Endodermal cell (in vitro differentiated cells): Measurements from ENCODE around the gene ANKRD39. TPM values are rescaled to one million over a fixed set of nuclear protein-coding genes. Genes with fewer than 3 reads are reported as not detected.
A peak's percentile ranks its signal among the peaks of the same experiment; 100 is the strongest.

Experiments
- DNase-seq: peaks from one replicate; pipeline ENCODE4 v3.0.0-alpha.2; 2017
- H3K27ac ChIP-seq: 2 replicates; pipeline ENCODE4 v1.5.1; 2013; ENCODE audit warnings: mild to moderate bottlenecking, low read depth, low read length, moderate library complexity
- H3K27me3 ChIP-seq: 2 replicates; pipeline ENCODE4 v1.6.1; 2013; ENCODE audit warnings: mild to moderate bottlenecking, low read length, moderate library complexity; ENCODE audit not compliant: insufficient read depth, control insufficient read depth, poor library complexity, severe bottlenecking
- H3K36me3 ChIP-seq: 2 replicates; pipeline ENCODE4 v1.7.0; 2013; ENCODE audit warnings: mild to moderate bottlenecking, low read length, moderate library complexity; ENCODE audit not compliant: control insufficient read depth, insufficient read depth
- H3K4me1 ChIP-seq: one replicate; pipeline ENCODE4 v1.7.0; 2013; ENCODE audit warnings: low read length; ENCODE audit not compliant: control insufficient read depth, insufficient read depth
- H3K4me3 ChIP-seq: 2 replicates; pipeline ENCODE4 v1.5.1; 2013; ENCODE audit warnings: mild to moderate bottlenecking, low read length, moderate library complexity
- H3K9ac ChIP-seq: 2 replicates; pipeline ENCODE4 v1.6.1; 2013; ENCODE audit warnings: mild to moderate bottlenecking, low read length, moderate library complexity; ENCODE audit not compliant: poor library complexity, severe bottlenecking; ENCODE audit errors: extremely low read depth
- H3K9me3 ChIP-seq: 2 replicates; pipeline ENCODE4 v1.6.1; 2013; ENCODE audit warnings: mild to moderate bottlenecking, low read length, moderate library complexity; ENCODE audit not compliant: control insufficient read depth
- H3K27ac Mint-ChIP-seq: 2 replicates; pipeline ENCODE4 v1.8.0; 2020; ENCODE audit warnings: mixed read lengths
- H3K27me3 Mint-ChIP-seq: 2 replicates; pipeline ENCODE4 v1.8.0; 2021; ENCODE audit warnings: mild to moderate bottlenecking, mixed read lengths; ENCODE audit not compliant: insufficient read depth
- H3K36me3 Mint-ChIP-seq: 2 replicates; pipeline ENCODE4 v1.8.0; 2020; ENCODE audit warnings: low read depth, mixed read lengths
- H3K4me1 Mint-ChIP-seq: 2 replicates; pipeline ENCODE4 v1.8.0; 2020; ENCODE audit warnings: mixed read lengths
- H3K4me3 Mint-ChIP-seq: 2 replicates; pipeline ENCODE4 v1.8.0; 2020; ENCODE audit warnings: mild to moderate bottlenecking, moderate library complexity, mixed read lengths
- H3K9me3 Mint-ChIP-seq: 2 replicates; pipeline ENCODE4 v1.8.0; 2020; ENCODE audit warnings: mild to moderate bottlenecking, mixed read lengths
- WGBS, 2 experiments: methylation state at CpG; one replicate each; pipeline versions ENCODE4 v1.1.5 to v1.1.7; 2013; ENCODE audit warnings: missing lambda C conversion rate in 2 of 2, mixed read lengths in 1 of 2; ENCODE audit not compliant: insufficient coverage in 1 of 2, insufficient read length in 1 of 2; 5-methylcytosine and 5-hydroxymethylcytosine counted together
- total RNA-seq, 2 donors: library from RNA; stranded (reverse); fragmentation: NEBNext Ultra II Directional in 1 of 2; extraction: Animal tissue kit (Norgen Biotek cat#: 25700) in 1 of 2; gene quantifications; 2 replicates in 1 of 2; 3 replicates in 1 of 2; pipeline ENCODE4 v1.2.1, GENCODE V29; 2021
- TF ChIP-seq, protein P1 (sequence below): fragments of 200-600 bp; sonication (generic); conservative IDR thresholded peaks from 2 replicates; pipeline ENCODE4 v1.5.0; 2021; ENCODE audit warnings: antibody characterized with exemption, mild to moderate bottlenecking

Gene ANKRD39
- total RNA-seq, 2 donors from 2014 or later = 14.6 to 16.7 TPM

DNA sequence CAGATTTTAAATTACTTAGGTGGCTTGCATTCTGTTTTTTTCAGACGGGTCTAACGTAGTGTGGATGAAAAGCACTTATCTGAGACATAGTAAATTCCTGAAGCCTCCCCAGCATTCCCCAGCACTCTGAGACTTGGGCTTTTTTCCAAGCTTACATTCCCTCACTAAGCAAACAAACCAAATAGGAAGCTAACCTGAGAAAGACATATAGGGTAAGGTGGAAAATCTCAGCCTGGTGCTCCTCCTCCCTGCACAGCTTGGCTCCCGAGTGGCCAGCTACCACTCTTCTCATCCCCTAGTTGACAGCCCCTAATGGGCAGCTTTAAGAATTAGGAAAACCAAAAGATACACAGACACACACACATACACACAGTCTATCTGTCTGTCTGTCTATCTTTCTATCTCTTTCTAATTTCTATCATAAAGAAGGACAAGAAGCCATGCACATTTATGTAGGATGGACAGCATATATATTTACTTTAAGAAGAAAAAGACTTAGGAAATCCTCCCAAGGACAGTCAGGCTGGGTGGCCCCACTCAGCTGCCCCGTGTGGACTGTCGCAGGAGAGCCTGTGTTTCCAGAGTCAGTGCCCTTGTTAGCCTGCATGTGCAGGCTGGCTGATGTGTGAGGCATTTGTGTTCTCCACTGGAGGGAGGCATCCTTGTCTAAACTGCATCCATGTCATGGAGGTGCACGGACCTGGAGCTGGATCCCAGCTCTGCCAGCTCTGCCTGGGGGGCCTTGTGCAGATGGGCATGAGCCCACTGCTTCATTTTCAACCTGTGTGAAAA, 33.5 kb downstream of the ANKRD39 start:
- peaks cover 4% of the 10 kb centered on the region for H3K4me1 ChIP-seq
- TF ChIP-seq, protein P1, sequence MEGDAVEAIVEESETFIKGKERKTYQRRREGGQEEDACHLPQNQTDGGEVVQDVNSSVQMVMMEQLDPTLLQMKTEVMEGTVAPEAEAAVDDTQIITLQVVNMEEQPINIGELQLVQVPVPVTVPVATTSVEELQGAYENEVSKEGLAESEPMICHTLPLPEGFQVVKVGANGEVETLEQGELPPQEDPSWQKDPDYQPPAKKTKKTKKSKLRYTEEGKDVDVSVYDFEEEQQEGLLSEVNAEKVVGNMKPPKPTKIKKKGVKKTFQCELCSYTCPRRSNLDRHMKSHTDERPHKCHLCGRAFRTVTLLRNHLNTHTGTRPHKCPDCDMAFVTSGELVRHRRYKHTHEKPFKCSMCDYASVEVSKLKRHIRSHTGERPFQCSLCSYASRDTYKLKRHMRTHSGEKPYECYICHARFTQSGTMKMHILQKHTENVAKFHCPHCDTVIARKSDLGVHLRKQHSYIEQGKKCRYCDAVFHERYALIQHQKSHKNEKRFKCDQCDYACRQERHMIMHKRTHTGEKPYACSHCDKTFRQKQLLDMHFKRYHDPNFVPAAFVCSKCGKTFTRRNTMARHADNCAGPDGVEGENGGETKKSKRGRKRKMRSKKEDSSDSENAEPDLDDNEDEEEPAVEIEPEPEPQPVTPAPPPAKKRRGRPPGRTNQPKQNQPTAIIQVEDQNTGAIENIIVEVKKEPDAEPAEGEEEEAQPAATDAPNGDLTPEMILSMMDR = peak; percentile 27
- H3K9ac ChIP-seq = no peak overlapping the region
- H3K4me3 ChIP-seq = no peak overlapping the region
- no peaks in the 10 kb centered on the region for H3K9me3 ChIP-seq
- 90 to 95% methylated on average over 4 to 6 of the region's 6 CpGs for WGBS, 2 experiments
- peak overlapping the region; percentile 66 for H3K27ac Mint-ChIP-seq
- DNase-seq = no peak
- H3K9me3 Mint-ChIP-seq = no peaks in the 10 kb centered on the region
- H3K27ac ChIP-seq = no peak overlapping the region
- peaks cover 3% of the 10 kb centered on the region for H3K27me3 Mint-ChIP-seq
- no peak overlapping the region for H3K4me3 Mint-ChIP-seq
- H3K4me1 Mint-ChIP-seq = peaks cover 22% of the 10 kb centered on the region
- peaks cover 42% of the 10 kb centered on the region for H3K36me3 ChIP-seq
- H3K36me3 Mint-ChIP-seq = peaks cover 58% of the 10 kb centered on the region
- no peaks in the 10 kb centered on the region for H3K27me3 ChIP-seq

DNA sequence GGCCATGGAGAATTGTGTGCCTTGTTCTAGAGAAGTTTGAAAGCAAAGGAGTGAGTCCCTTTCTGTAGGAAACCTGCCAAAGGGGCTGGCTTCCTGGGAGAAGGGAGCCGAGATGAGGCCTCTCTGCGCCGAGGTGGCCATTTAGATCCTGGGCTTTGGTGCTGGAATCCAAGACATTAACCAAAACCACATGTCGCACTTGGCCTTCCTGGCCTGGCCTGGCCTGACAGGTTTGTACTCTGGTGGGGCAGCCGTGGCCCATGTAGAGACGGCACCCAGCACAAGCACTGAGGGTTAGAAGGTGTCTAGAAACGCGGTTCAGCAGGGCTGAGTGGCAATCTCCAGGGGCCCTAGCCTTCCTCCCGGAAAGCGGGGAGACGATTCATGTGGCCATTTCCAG, 34.6 kb downstream of the ANKRD39 start:
- Mint-ChIP-seq H3K27ac (no peak overlapping the region), H3K36me3 (peaks cover 56% of the 10 kb centered on the region), H3K27me3 (peaks cover 3% of the 10 kb centered on the region), H3K4me3 (no peak overlapping the region), H3K9me3 (no peaks in the 10 kb centered on the region), H3K4me1 (peaks cover 33% of the 10 kb centered on the region)
- no peak overlapping the region for H3K4me3 ChIP-seq
- peaks cover 35% of the 10 kb centered on the region for H3K36me3 ChIP-seq
- no peak overlapping the region for H3K9ac ChIP-seq
- no peaks in the 10 kb centered on the region for H3K27me3 ChIP-seq
- no peaks in the 10 kb centered on the region for H3K9me3 ChIP-seq
- TF ChIP-seq, protein P1 = no peak
- peaks cover 7% of the 10 kb centered on the region for H3K4me1 ChIP-seq
- 91 to 95% methylated on average over 10 to 11 of the region's 11 CpGs for WGBS, 2 experiments
- no peak overlapping the region for H3K27ac ChIP-seq
- no peak for DNase-seq

DNA sequence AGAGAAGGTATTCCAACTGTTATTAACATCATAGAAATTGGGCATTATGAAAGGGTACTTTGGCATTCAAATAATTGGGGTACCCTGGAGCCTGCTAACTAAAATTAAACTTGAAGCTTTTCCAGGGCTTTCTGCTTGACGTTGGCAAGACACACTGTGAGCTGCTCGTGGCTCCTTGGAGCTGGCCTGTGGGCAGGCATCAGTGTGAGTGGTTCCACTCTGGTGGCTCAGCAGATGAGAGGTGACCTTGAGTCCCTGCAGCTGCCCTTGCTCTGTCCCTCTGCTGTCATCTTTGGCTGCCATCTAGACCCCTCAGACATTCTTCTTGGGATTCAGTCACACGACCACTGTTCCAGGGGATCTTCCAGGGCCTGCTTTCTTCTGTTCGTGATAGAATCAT, 35.0 kb downstream of the ANKRD39 start:
- Mint-ChIP-seq H3K9me3 (no peaks in the 10 kb centered on the region), H3K36me3 (peaks cover 53% of the 10 kb centered on the region), H3K27me3 (peaks cover 3% of the 10 kb centered on the region), H3K27ac (no peak overlapping the region), H3K4me1 (peaks cover 36% of the 10 kb centered on the region), H3K4me3 (no peak overlapping the region)
- Histone ChIP-seq H3K9ac (no peak overlapping the region), H3K4me1 (peaks cover 7% of the 10 kb centered on the region), H3K4me3 (no peak overlapping the region), H3K9me3 (no peaks in the 10 kb centered on the region), H3K36me3 (peaks cover 31% of the 10 kb centered on the region), H3K27me3 (no peaks in the 10 kb centered on the region), H3K27ac (no peak overlapping the region)
- 94 to 96% methylated on average over 4 of the region's 4 CpGs for WGBS, 2 experiments
- DNase-seq = no peak
- TF ChIP-seq, protein P1 = no peak
